Spleen (tissue), 7 donors: ENCODE data around the gene CNTNAP5.

Experiments
- POLR2A ChIP-seq, 3 donors: fragments of 450-650 bp; IDR thresholded peaks; one replicate each; pipeline ENCODE4 v1.5.1; 2017; ENCODE audit warnings: antibody characterized with exemption in 3 of 3, mild to moderate bottlenecking in 1 of 3
- TF ChIP-seq, protein P1 (sequence below), 11 experiments: fragments of 200-600 bp in 7 of 11; fragments of 450-650 bp in 4 of 11; sonication (generic) in 4 of 11; IDR thresholded peaks in 8 of 11; conservative IDR thresholded peaks in 3 of 11; 1 replicate in 7 of 11; 2 replicates in 4 of 11; pipeline versions ENCODE4 v1.4.0 to v1.8.0; 2016 to 2021; ENCODE audit warnings: antibody characterized with exemption in 11 of 11, inconsistent platforms in 4 of 11, mild to moderate bottlenecking in 1 of 11
- donor health status: DM: no; HTN: no; CAD: no; lungs with moderate emphysema.
- donor health status: DM: no; HTN: no; CAD: no.
- donor health status: DM: no; HTN: no; CAD: no.

- TF ChIP-seq, protein P1, sequence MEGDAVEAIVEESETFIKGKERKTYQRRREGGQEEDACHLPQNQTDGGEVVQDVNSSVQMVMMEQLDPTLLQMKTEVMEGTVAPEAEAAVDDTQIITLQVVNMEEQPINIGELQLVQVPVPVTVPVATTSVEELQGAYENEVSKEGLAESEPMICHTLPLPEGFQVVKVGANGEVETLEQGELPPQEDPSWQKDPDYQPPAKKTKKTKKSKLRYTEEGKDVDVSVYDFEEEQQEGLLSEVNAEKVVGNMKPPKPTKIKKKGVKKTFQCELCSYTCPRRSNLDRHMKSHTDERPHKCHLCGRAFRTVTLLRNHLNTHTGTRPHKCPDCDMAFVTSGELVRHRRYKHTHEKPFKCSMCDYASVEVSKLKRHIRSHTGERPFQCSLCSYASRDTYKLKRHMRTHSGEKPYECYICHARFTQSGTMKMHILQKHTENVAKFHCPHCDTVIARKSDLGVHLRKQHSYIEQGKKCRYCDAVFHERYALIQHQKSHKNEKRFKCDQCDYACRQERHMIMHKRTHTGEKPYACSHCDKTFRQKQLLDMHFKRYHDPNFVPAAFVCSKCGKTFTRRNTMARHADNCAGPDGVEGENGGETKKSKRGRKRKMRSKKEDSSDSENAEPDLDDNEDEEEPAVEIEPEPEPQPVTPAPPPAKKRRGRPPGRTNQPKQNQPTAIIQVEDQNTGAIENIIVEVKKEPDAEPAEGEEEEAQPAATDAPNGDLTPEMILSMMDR (IDR thresholded peaks at IDR 0.05 in 8 of 11, conservative IDR thresholded peaks at IDR 0.05 in 3 of 11), result no peak
- TF ChIP-seq POLR2A (IDR thresholded peaks at IDR 0.05), result no peak
Observed at GRCh38 chr2:124797049-124797448, 772.0 kb downstream of the CNTNAP5 start.
